ENCODE measurements around the gene NHERF1. TPM values are rescaled to one million over a fixed set of nuclear protein-coding genes. Genes with fewer than 3 reads are reported as not detected.

NHERF1 gene
- polyA plus RNA-seq, 1 donor: 9.0 TPM

DNA sequence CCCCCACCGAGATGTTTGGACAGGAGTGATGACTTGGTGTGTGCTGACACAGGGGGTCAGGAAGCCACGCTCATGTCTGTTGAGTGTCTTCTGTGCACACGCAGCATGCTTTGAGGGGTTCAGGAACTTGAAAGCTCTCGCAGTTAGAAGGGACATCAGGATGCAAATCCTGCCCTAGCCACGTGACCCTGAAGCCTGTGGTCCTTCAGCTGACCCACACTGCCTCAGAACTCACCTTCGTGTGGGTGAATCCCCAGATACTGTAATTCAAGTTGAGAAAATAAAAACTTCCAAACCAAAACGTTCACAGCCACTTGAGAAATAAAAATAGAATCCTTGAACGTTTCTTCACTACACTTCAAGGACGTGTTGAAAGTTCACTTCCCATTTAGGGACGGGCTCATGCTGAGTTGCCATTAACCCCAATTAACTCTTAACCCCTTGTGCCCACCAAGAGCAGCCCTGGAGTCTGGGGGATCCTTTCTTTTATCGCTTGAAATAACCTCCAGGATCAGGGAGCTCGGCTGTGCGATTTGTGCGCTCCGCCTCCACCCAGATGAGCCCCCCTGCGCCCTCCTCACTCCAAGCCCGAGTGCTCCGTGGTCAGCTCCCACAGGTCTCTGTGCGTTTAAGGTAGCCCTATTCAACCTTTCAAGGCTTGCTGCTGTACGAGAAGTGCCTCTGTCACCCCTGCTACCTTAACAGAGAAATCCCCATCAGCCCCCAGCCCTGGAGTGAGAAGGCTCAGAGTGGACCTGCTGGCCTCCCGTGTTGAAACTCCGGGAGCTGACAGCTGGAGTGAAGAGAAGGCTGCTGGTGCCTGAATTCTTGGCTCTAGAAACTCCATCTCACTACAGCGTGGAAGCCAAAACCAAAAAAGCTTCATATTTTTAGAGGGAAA lies 63.9 kb downstream of the NHERF1 start:
- peak; percentile 41 for DNase-seq

DNA sequence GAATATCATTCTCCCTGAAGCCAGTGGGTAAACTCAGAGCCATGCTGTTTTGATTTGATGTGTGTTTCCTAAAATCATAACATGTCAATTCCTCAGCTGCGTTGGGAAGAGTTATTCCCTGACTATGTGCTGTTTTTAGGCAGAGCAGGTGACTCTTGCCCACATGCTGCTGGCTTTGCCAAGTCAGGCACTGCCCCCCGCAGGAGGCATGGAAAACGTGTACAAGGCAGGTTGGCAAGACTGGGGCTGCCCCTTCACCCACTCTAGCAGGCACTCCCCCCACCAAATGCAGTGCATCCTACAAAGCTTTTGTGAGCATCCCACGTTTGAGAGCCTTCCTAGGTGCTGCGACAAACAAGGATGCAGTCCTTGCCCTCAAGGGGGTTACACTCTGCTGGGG lies 66.0 kb downstream of the NHERF1 start:
- DNase-seq: no peak

DNA sequence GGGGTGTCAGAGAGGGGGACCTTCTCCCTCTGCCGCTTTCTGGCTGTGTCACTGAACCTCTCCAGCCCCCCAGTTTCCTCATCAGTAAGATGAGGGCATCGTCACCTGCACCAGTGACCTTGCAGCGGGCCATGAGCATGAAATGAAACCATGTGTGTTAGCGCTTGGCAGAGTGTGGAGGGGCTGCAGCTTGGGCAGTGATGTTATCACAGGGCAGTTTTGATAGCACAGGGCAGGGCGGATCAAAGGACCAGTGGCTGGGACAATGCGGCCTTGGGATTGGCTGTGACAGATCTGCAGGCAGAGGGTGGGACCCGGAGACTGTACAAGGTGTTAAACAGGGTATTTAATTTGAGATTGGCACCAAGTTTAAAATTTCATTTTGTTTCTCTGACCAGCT lies 66.6 kb downstream of the NHERF1 start:
- DNase-seq: no peak

DNA sequence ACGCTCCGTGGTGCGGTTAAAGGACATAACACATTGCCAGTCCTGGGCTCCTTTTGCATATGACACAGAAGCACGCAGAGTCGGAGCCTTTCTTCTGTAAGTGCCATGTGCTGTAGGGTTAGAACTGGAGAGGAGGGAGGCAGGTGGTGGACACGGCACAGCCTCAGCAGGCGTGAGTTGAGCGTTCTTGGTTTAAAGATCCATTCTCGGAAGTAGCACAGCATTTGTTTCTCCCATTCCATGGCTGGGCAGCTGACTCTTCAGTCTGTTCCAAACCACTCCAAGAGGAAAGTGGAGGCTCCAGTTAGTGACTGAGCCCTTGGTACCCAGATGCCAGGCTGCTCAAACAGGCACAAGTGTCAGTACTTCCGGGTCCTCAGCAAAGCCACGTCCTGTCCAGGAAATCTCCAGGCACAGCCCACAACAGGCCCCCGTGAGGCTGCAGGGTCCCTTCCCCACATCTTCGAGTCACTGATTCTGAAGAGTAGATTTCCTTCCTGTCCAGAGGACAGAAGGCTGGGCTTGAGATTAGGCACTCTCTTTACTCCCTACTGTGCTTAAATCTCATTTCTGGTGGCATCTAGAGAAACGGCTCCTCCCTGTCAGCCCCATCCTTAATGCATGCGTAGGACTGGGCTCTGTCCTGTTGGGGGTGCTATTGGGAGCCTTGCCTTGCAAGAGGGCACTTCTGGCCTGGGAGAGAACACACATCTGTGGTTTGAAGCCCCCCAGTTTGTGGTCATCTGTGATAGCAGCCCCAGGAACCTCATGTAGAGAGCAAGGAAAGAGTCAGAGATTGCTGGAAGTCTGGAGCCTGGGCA lies 67.3 kb downstream of the NHERF1 start:
- DNase-seq: no peak

DNA sequence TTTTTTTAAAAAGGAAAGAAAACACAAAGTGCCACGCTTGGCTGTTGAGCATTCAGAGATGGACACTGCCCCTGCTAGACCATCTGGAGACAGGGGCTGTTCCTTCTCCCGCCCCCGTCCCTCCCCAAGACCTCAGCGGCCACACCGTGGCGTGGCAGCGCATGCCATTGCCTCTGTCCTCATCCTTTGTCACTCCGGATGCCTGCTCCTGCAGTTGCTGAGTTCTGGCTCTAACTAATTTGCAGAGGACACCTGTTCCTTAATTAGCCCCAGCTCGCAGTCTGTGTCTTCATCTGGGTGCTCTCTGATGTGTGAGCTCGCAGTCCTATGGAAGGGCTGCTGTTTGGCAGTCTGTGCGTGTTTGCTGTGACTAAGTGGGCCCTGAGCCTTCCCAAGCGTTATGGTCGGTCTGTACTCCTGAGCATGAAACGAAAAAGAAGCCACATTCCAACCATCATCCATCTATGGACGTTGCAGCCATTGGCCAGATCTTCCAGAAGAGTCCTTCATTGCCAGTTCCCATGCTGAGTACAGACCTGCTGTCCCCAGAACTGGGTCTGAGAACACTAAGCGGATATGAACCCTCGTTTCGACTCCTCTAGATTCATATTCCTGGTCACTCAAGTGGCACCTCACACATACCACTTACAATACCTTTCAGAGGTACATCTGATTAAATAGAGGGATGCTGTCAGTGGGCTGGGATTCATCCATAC lies 68.6 kb downstream of the NHERF1 start:
- no peak for DNase-seq

DNA sequence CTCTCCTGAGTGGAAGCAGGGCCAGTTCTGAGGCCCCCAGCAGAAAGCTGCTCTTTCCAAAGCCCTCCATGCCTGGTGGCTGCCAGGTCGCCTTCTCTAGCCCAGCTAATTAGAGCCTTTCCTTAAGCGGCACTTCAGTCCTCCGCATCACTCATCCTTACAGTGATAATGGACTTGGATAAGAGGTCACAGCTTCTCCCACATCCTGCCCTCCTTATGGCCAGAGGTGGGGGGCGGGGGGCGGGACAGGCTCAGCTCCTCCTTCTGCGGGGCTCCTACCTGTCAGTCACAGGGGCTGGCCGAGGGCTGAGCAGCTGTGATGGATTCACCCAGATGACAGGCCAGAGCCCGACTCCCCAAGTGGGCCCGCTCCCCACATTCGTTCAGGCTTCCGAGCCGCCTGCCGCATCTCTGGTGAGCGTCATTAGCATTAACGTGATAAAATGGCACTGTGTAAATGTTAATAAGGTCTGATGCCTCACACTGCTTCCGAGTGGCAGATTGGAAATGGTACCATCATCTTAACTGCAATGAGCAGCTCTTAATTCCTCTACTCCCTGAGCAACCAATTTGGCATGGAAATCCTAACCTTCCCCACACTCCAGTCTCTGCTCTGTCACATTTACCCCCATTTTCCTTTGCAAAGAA lies 70.0 kb downstream of the NHERF1 start:
- DNase-seq: no peak

Other genes with a start within 250 kb of the NHERF1 start
- 0.23 TPM for gene CD300LB, start 217.2 kb upstream of the NHERF1 start, polyA plus RNA-seq (ENCODE audit: insufficient read length)
- 1.0 TPM for gene CD300C, start 202.5 kb upstream of the NHERF1 start, polyA plus RNA-seq (ENCODE audit: insufficient read length)
- not detected for gene CD300H, start 181.1 kb upstream of the NHERF1 start, polyA plus RNA-seq (ENCODE audit: insufficient read length)
- not detected for gene CD300LD, start 156.3 kb upstream of the NHERF1 start, polyA plus RNA-seq (ENCODE audit: insufficient read length)
- 0.10 TPM for gene CD300E, start 124.9 kb upstream of the NHERF1 start, polyA plus RNA-seq (ENCODE audit: insufficient read length)
- 0.18 TPM for gene CD300LF, start 35.7 kb upstream of the NHERF1 start, polyA plus RNA-seq (ENCODE audit: insufficient read length)
- gene RAB37, start 11.4 kb upstream of the NHERF1 start, polyA plus RNA-seq (ENCODE audit: insufficient read length): 1.2 TPM
- 33.8 TPM for gene NAT9, start 27.7 kb downstream of the NHERF1 start, polyA plus RNA-seq (ENCODE audit: insufficient read length)
- gene GRIN2C, start 111.3 kb downstream of the NHERF1 start, polyA plus RNA-seq (ENCODE audit: insufficient read length): 0.93 TPM
- gene FDXR, start 124.4 kb downstream of the NHERF1 start, polyA plus RNA-seq (ENCODE audit: insufficient read length): 2.5 TPM
- gene FADS6, start 145.0 kb downstream of the NHERF1 start, polyA plus RNA-seq (ENCODE audit: insufficient read length): not detected
- not detected for gene USH1G, start 174.6 kb downstream of the NHERF1 start, polyA plus RNA-seq (ENCODE audit: insufficient read length)
- gene OTOP2, start 175.6 kb downstream of the NHERF1 start, polyA plus RNA-seq (ENCODE audit: insufficient read length): not detected
- gene OTOP3, start 187.3 kb downstream of the NHERF1 start, polyA plus RNA-seq (ENCODE audit: insufficient read length): not detected
- gene HID1, start 224.1 kb downstream of the NHERF1 start, polyA plus RNA-seq (ENCODE audit: insufficient read length): 7.9 TPM
- 7.1 TPM for gene CDR2L, start 239.0 kb downstream of the NHERF1 start, polyA plus RNA-seq (ENCODE audit: insufficient read length)

Measured in hindlimb muscle (tissue), 1 donor.